Activated CD8-positive, alpha-beta T cell treated with anti-CD3 and anti-CD28 coated beads for 36 hours (primary cell): ENCODE results near the gene DACT2. TPM values are rescaled to one million over a fixed set of nuclear protein-coding genes. Genes with fewer than 3 reads are reported as not detected.

Source experiments
- ATAC-seq: fragments of 200-7000 bp; cut with Tn5 transposase; one replicate; pipeline ENCODE4 v1.10.0; 2021; ENCODE audit warnings: mild to moderate bottlenecking, moderate library complexity
- CTCF ChIA-PET: fragments of 350-600 bp; sonication (Branson Sonifier 250); formaldehyde crosslinking; loops from one replicate; lab custom pipeline; 2021; ENCODE audit warnings: antibody characterized with exemption; lab: Charles Lee
- POLR2A ChIA-PET: fragments of 350-600 bp; sonication (Branson Sonifier 250); formaldehyde crosslinking; loops from one replicate; lab custom pipeline; 2021; ENCODE audit warnings: antibody characterized with exemption; lab: Charles Lee
- DNase-seq: peaks from one replicate; pipeline ENCODE4 v3.0.0-alpha.2; 2020
- H3K27ac Mint-ChIP-seq: one replicate; pipeline ENCODE4 v1.8.0; 2021; ENCODE audit warnings: mild to moderate bottlenecking, mixed read lengths
- H3K27me3 Mint-ChIP-seq: one replicate; pipeline ENCODE4 v1.8.0; 2021; ENCODE audit warnings: mixed read lengths
- H3K36me3 Mint-ChIP-seq: one replicate; pipeline ENCODE4 v1.8.0; 2021; ENCODE audit warnings: low read depth, mixed read lengths
- H3K4me1 Mint-ChIP-seq: one replicate; pipeline ENCODE4 v1.8.0; 2021; ENCODE audit warnings: low read depth, mixed read lengths
- H3K4me3 Mint-ChIP-seq: one replicate; pipeline ENCODE4 v1.8.0; 2021; ENCODE audit warnings: mild to moderate bottlenecking, moderate library complexity, mixed read lengths
- H3K9me3 Mint-ChIP-seq: one replicate; pipeline ENCODE4 v1.8.0; 2021; ENCODE audit warnings: mixed read lengths
- intact Hi-C: fragments of 100-400 bp; cut with micrococcal nuclease; formaldehyde crosslinking; loops from one replicate; pipeline ENCODE4 v1.10.0; 2022
- total RNA-seq, 2 experiments: library from RNA; stranded (reverse); gene quantifications; one replicate each; pipeline ENCODE4 v1.2.3, GENCODE V29; 2021
- TF ChIP-seq, protein P1 (sequence below): fragments of 200-600 bp; IDR thresholded peaks from one replicate; pipeline ENCODE4 v1.8.0; 2022; ENCODE audit warnings: antibody characterized with exemption, mild to moderate bottlenecking

Gene DACT2
- total RNA-seq, 2 experiments from 2014 or later, result not detected

DNA sequence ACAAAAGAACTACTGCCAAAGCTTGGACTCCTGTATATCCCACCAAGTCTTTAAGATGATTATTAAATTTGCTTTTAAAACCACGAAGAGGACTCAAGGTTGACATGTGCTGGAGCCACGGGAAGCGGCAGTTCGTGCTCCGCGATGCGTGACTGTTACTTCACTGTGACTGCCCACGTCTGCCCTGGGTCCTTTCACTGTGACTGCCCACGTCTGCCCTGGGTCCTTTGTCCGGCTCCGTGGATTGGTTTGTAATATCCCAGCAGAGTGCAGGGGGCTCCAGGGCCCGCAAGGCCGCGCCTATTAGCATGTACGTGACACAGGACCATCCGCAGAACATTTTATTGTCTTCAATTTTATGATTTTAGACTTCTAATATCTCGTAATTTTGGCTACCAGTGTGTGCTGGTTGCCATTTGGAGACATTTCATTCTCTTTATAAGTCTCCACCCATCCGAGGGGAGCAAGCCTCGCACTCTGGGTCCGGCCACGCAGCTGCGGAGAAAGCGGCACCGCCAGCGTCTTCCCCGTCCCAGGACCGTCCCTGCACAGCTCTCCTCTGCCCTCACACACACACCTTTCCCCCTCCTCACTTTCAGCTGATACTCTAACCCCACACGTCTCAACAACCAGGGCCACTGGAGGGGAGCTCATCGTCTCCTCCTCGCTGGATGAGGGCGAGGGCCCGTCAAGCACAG is 42.9 kb downstream of the DACT2 start:
- TF ChIP-seq, protein P1, sequence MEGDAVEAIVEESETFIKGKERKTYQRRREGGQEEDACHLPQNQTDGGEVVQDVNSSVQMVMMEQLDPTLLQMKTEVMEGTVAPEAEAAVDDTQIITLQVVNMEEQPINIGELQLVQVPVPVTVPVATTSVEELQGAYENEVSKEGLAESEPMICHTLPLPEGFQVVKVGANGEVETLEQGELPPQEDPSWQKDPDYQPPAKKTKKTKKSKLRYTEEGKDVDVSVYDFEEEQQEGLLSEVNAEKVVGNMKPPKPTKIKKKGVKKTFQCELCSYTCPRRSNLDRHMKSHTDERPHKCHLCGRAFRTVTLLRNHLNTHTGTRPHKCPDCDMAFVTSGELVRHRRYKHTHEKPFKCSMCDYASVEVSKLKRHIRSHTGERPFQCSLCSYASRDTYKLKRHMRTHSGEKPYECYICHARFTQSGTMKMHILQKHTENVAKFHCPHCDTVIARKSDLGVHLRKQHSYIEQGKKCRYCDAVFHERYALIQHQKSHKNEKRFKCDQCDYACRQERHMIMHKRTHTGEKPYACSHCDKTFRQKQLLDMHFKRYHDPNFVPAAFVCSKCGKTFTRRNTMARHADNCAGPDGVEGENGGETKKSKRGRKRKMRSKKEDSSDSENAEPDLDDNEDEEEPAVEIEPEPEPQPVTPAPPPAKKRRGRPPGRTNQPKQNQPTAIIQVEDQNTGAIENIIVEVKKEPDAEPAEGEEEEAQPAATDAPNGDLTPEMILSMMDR, result no peak
- intact Hi-C loops, result no loop called here

GRCh38 chr6:168275168-168275567 is 44.4 kb downstream of the DACT2 start:
- intact Hi-C loops, result no loop called here
- ChIA-PET POLR2A (no interaction called here), CTCF (interaction anchor here (0.6 kb wide), 1 partner anchor 1548 kb away, joined by 3 read pairs; no protein-coding TSS in a partner anchor)
- Mint-ChIP-seq H3K4me1 (no peaks in the 10 kb centered on the region), H3K36me3 (no peaks in the 10 kb centered on the region), H3K27me3 (peaks cover 15% of the 10 kb centered on the region), H3K4me3 (no peak overlapping the region), H3K27ac (no peak overlapping the region), H3K9me3 (no peaks in the 10 kb centered on the region)
- ATAC-seq, result no peak
- TF ChIP-seq, protein P1, result no peak
- no peak for DNase-seq

More for the DNA sequence above, 42.9 kb downstream of the DACT2 start:
- ChIA-PET CTCF (no interaction called here), POLR2A (no interaction called here)
- H3K9me3 Mint-ChIP-seq, result no peaks in the 10 kb centered on the region
- H3K4me1 Mint-ChIP-seq, result no peaks in the 10 kb centered on the region
- no peak for DNase-seq
- ATAC-seq, result no peak
- no peaks in the 10 kb centered on the region for H3K36me3 Mint-ChIP-seq
- peaks cover 12% of the 10 kb centered on the region for H3K27me3 Mint-ChIP-seq
- H3K27ac Mint-ChIP-seq, result no peak overlapping the region
- no peak overlapping the region for H3K4me3 Mint-ChIP-seq

GRCh38 chr6:168274037-168274952 is 45.3 kb downstream of the DACT2 start:
- peaks cover 14% of the 10 kb centered on the region for H3K27me3 Mint-ChIP-seq
- TF ChIP-seq, protein P1, result no peak
- no peaks in the 10 kb centered on the region for H3K9me3 Mint-ChIP-seq
- no peak overlapping the region for H3K27ac Mint-ChIP-seq
- no peak overlapping the region for H3K4me3 Mint-ChIP-seq
- no peak for DNase-seq
- no peaks in the 10 kb centered on the region for H3K4me1 Mint-ChIP-seq
- intact Hi-C loops, result no loop called here
- POLR2A ChIA-PET, result no interaction called here
- CTCF ChIA-PET, result interaction anchor here (0.6 kb wide), 1 partner anchor 1549 kb away, joined by 3 read pairs; no protein-coding TSS in a partner anchor
- no peak for ATAC-seq
- H3K36me3 Mint-ChIP-seq, result no peaks in the 10 kb centered on the region

GRCh38 chr6:168273441-168274036 is 46.0 kb downstream of the DACT2 start:
- Mint-ChIP-seq H3K27me3 (peaks cover 13% of the 10 kb centered on the region), H3K27ac (no peak overlapping the region), H3K9me3 (no peaks in the 10 kb centered on the region), H3K4me1 (no peaks in the 10 kb centered on the region), H3K36me3 (no peaks in the 10 kb centered on the region), H3K4me3 (no peak overlapping the region)
- ATAC-seq, result no peak
- TF ChIP-seq, protein P1, result no peak
- no peak for DNase-seq
- POLR2A ChIA-PET, result no interaction called here
- CTCF ChIA-PET, result no interaction called here
- intact Hi-C loops, result no loop called here
